B cell (primary cell): ENCODE data around the gene POLD2. TPM values are rescaled to one million over a fixed set of nuclear protein-coding genes. Genes with fewer than 3 reads are reported as not detected.

Experiments
- ATAC-seq: fragments of 200-7000 bp; cut with Tn5 transposase; one replicate; pipeline ENCODE4 v1.10.0; 2021; ENCODE audit warnings: low read depth, mild to moderate bottlenecking, moderate number of reproducible peaks, moderate library complexity
- CTCF ChIA-PET: fragments of 350-600 bp; sonication (Branson Sonifier 250); formaldehyde crosslinking; loops from one replicate; lab custom pipeline; 2021; ENCODE audit warnings: antibody characterized with exemption, inconsistent platforms; lab: Charles Lee
- POLR2A ChIA-PET: fragments of 350-600 bp; sonication (Branson Sonifier 250); formaldehyde crosslinking; loops from one replicate; lab custom pipeline; 2021; ENCODE audit warnings: antibody characterized with exemption; lab: Charles Lee
- DNase-seq: peaks from one replicate; pipeline ENCODE4 v3.0.0; 2013
- H2AFZ ChIP-seq: 2 replicates; pipeline ENCODE4 v1.6.1; 2012; ENCODE audit warnings: mild to moderate bottlenecking, low read depth, low read length; ENCODE audit not compliant: insufficient read depth, poor library complexity, severe bottlenecking
- H3K27ac ChIP-seq, 2 donors: 1 replicate in 1 of 2; 2 replicates in 1 of 2; pipeline ENCODE4 v1.5.1; 2012 to 2013; ENCODE audit warnings: low read length in 2 of 2, mild to moderate bottlenecking in 2 of 2, moderate library complexity in 1 of 2
- H3K27me3 ChIP-seq, 4 experiments: fragments of 200-600 bp in 1 of 4; sonication (generic) in 1 of 4; replicated peaks in 1 of 4; 1 replicate in 2 of 4; 2 replicates in 2 of 4; pipeline versions ENCODE4 v1.6.1 to v1.7.0; 2013 to 2016; ENCODE audit warnings: low read length in 3 of 4, mild to moderate bottlenecking in 2 of 4, mixed read lengths in 1 of 4, moderate library complexity in 1 of 4; ENCODE audit not compliant: insufficient read depth in 4 of 4, control insufficient read depth in 3 of 4; ENCODE audit errors: control extremely low read depth in 1 of 4
- H3K36me3 ChIP-seq, 2 experiments: replicated peaks in 1 of 2; 1 replicate in 1 of 2; 2 replicates in 1 of 2; pipeline versions ENCODE4 v1.6.1 to v1.7.1; 2013; ENCODE audit warnings: low read length in 1 of 2; ENCODE audit not compliant: insufficient read depth in 2 of 2, control insufficient read depth in 1 of 2; ENCODE audit errors: control extremely low read depth in 1 of 2, extremely low read depth in 1 of 2
- H3K4me1 ChIP-seq, 2 donors: fragments of 200-600 bp in 1 of 2; sonication (generic) in 1 of 2; 1 replicate in 1 of 2; 2 replicates in 1 of 2; pipeline versions ENCODE4 v1.5.1 to v1.6.1; 2013 to 2017; ENCODE audit warnings: low read length in 2 of 2; ENCODE audit not compliant: control insufficient read depth in 2 of 2, insufficient read depth in 2 of 2
- H3K4me2 ChIP-seq: replicated peaks from 2 replicates; pipeline ENCODE3; 2012; ENCODE audit warnings: mild to moderate bottlenecking, low read depth, low read length; ENCODE audit not compliant: poor library complexity, severe bottlenecking
- H3K4me3 ChIP-seq, 5 experiments: fragments of 200-600 bp in 1 of 5; sonication (generic) in 1 of 5; 1 replicate in 3 of 5; 2 replicates in 2 of 5; pipeline versions ENCODE4 v1.5.1 to v1.7.0; 2011 to 2016; ENCODE audit warnings: low read length in 4 of 5, mild to moderate bottlenecking in 4 of 5, low read depth in 2 of 5, control low read depth in 1 of 5, moderate library complexity in 1 of 5; ENCODE audit not compliant: insufficient read depth in 1 of 5; ENCODE audit errors: control extremely low read depth in 1 of 5, extremely low read depth in 1 of 5
- H3K79me2 ChIP-seq: fragments of 200-600 bp; sonication (generic); one replicate; pipeline ENCODE4 v1.6.0; 2016; ENCODE audit warnings: low read length; ENCODE audit not compliant: control insufficient read depth, insufficient read depth
- H3K9ac ChIP-seq: fragments of 200-600 bp; sonication (generic); 2 replicates; pipeline ENCODE4 v1.6.1; 2017; ENCODE audit warnings: mild to moderate bottlenecking, low read length, moderate library complexity
- H3K9me3 ChIP-seq, 3 donors: one replicate each; pipeline versions ENCODE4 v1.6.1 to v1.7.1; 2013; ENCODE audit warnings: low read length in 2 of 3; ENCODE audit not compliant: control insufficient read depth in 2 of 3, insufficient read depth in 1 of 3; ENCODE audit errors: control extremely low read depth in 1 of 3
- H4K20me1 ChIP-seq: 2 replicates; pipeline ENCODE4 v1.6.0; 2012; ENCODE audit warnings: mild to moderate bottlenecking, low read length; ENCODE audit not compliant: insufficient read depth, control insufficient read depth, poor library complexity, severe bottlenecking
- H3K27ac Mint-ChIP-seq: one replicate; pipeline ENCODE4 v1.8.0; 2021; ENCODE audit warnings: mixed read lengths
- H3K27me3 Mint-ChIP-seq: one replicate; pipeline ENCODE4 v1.8.0; 2021; ENCODE audit warnings: mixed read lengths
- H3K4me1 Mint-ChIP-seq: one replicate; pipeline ENCODE4 v1.8.0; 2021; ENCODE audit warnings: mixed read lengths
- H3K4me3 Mint-ChIP-seq: one replicate; pipeline ENCODE4 v1.8.0; 2021; ENCODE audit warnings: mixed read lengths
- H3K9me3 Mint-ChIP-seq: one replicate; pipeline ENCODE4 v1.8.0; 2022; ENCODE audit warnings: mixed read lengths; ENCODE audit not compliant: insufficient read depth
- EZH2 ChIP-seq: IDR thresholded peaks from 2 replicates; pipeline ENCODE4 v1.6.1; 2012; ENCODE audit warnings: borderline replicate concordance, low read depth, mild to moderate bottlenecking, moderate library complexity, low read length; ENCODE audit not compliant: insufficient read depth, poor library complexity, severe bottlenecking
- WGBS: methylation state at CpG from one replicate; pipeline ENCODE4 v1.1.5; 2013; ENCODE audit warnings: missing lambda C conversion rate; ENCODE audit not compliant: insufficient coverage; 5-methylcytosine and 5-hydroxymethylcytosine counted together
- intact Hi-C: fragments of 100-400 bp; cut with micrococcal nuclease; formaldehyde crosslinking; loops from one replicate; pipeline ENCODE4 v1.10.0; 2022
- polyA plus RNA-seq: library from polyadenylated mRNA; depleted of rRNA; stranded (reverse); fragments of >200 nt; gene quantifications from 2 replicates; pipeline ENCODE4 v1.2.3, GENCODE V29; 2012
- total RNA-seq, 2 donors: library from RNA; stranded (reverse); fragments of 120-200 nt in 1 of 2; gene quantifications; 1 replicate in 1 of 2; 2 replicates in 1 of 2; pipeline versions ENCODE4 v1.2.3 to v1.2.4, GENCODE V29; 2013 to 2022
- TF ChIP-seq, protein P1 (sequence below): fragments of 200-600 bp; IDR thresholded peaks from one replicate; pipeline ENCODE4 v1.8.0; 2022; ENCODE audit warnings: antibody characterized with exemption, mild to moderate bottlenecking

POLD2 gene
- total and polyA plus RNA-seq, 2 donors (not counting 1 experiment from before 2014, with no cell fraction given), result 73.6 to 86.7 TPM

- H3K4me1 ChIP-seq, result peaks cover 10 to 14% of the 10 kb centered on the region in 2 donors
- Mint-ChIP-seq H3K4me3 (no peak overlapping the region), H3K4me1 (peaks cover 17% of the 10 kb centered on the region), H3K9me3 (no peaks in the 10 kb centered on the region), H3K27ac (no peak overlapping the region), H3K27me3 (no peaks in the 10 kb centered on the region)
- H3K9me3 ChIP-seq, result no peaks in the 10 kb centered on the region
- DNase-seq, result no peak
- TF ChIP-seq EZH2, result no peak
- TF ChIP-seq, protein P1, sequence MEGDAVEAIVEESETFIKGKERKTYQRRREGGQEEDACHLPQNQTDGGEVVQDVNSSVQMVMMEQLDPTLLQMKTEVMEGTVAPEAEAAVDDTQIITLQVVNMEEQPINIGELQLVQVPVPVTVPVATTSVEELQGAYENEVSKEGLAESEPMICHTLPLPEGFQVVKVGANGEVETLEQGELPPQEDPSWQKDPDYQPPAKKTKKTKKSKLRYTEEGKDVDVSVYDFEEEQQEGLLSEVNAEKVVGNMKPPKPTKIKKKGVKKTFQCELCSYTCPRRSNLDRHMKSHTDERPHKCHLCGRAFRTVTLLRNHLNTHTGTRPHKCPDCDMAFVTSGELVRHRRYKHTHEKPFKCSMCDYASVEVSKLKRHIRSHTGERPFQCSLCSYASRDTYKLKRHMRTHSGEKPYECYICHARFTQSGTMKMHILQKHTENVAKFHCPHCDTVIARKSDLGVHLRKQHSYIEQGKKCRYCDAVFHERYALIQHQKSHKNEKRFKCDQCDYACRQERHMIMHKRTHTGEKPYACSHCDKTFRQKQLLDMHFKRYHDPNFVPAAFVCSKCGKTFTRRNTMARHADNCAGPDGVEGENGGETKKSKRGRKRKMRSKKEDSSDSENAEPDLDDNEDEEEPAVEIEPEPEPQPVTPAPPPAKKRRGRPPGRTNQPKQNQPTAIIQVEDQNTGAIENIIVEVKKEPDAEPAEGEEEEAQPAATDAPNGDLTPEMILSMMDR, result no peak
- intact Hi-C loops, result no loop called here
- no peak for ATAC-seq
- H4K20me1 ChIP-seq, result peaks cover 6% of the 10 kb centered on the region
- H3K79me2 ChIP-seq, result peaks cover 14% of the 10 kb centered on the region
- H2AFZ ChIP-seq, result no peak overlapping the region
- no peak overlapping the region for H3K4me2 ChIP-seq
- POLR2A ChIA-PET, result no interaction called here
- 97% methylated on average over 3 of the region's 3 CpGs for WGBS
- peaks cover 0 to 5% of the 10 kb centered on the region in 2 experiments for H3K36me3 ChIP-seq
- H3K27ac ChIP-seq, result no peak overlapping the region
- H3K9ac ChIP-seq, result no peak overlapping the region
- no peaks in the 10 kb centered on the region for H3K27me3 ChIP-seq
- CTCF ChIA-PET, result interaction anchor here (0.9 to 1.0 kb wide), 2 partner anchors 12 to 38 kb away, joined by 3 read pairs; partner anchors contain the start of gene POLD2
- H3K4me3 ChIP-seq, result no peak overlapping the region
Observed at GRCh38 chr7:44085546-44085945, 37.8 kb downstream of the POLD2 start.

DNA sequence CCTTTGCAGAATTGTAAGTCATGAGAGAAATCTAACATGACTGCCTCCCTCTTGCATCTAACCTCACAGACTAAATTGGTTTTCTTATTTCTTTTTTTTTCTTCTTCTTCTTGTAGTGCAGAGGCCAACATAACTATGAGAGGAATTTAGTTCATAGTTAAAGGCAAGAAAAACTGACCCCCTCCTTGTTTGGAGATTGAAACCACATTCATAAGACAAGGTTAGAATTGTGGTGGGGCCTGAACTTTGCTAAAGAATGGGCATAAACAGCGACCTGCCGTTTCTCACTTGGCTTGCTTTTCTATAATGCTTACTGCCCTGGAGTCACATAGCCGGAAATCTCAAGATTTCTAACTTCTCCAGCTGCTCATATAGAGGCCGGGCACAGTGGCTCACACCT, 38.6 kb downstream of the POLD2 start:
- ATAC-seq (no peak), DNase-seq (no peak)
- H3K4me1 ChIP-seq, result peaks cover 19 to 23% of the 10 kb centered on the region in 2 donors
- Mint-ChIP-seq H3K4me3 (peak overlapping the region; percentile 76), H3K27me3 (no peaks in the 10 kb centered on the region), H3K9me3 (no peaks in the 10 kb centered on the region), H3K4me1 (peaks cover 24% of the 10 kb centered on the region), H3K27ac (no peak overlapping the region)
- no peak overlapping the region for H3K4me3 ChIP-seq
- ChIA-PET CTCF (interaction anchor here (0.9 to 1.6 kb wide), 2 partner anchors 13 to 20 kb away, joined by 3 to 6 read pairs; no protein-coding TSS in a partner anchor), POLR2A (interaction anchor here (1.3 kb wide), 1 partner anchor 11 kb away, joined by 4 read pairs; no protein-coding TSS in a partner anchor)
- no peak overlapping the region for H3K9ac ChIP-seq
- no peak overlapping the region for H3K27ac ChIP-seq
- H4K20me1 ChIP-seq, result peaks cover 6% of the 10 kb centered on the region
- TF ChIP-seq EZH2, result no peak
- TF ChIP-seq, protein P1, result no peak
- H3K27me3 ChIP-seq, result no peaks in the 10 kb centered on the region
- WGBS, result 78% methylated on average over 4 of the region's 4 CpGs
- no peaks in the 10 kb centered on the region for H3K9me3 ChIP-seq
- peaks cover 0 to 14% of the 10 kb centered on the region in 2 experiments for H3K36me3 ChIP-seq
- intact Hi-C loops, result no loop called here
- H3K79me2 ChIP-seq, result peaks cover 23% of the 10 kb centered on the region
- H2AFZ ChIP-seq, result no peak overlapping the region
- H3K4me2 ChIP-seq, result no peak overlapping the region
